PC-9 (cell line): Measurements from ENCODE around the gene TOM1L2.

Experiments
- CTCF ChIP-seq: fragments of 200-600 bp; sonication (generic); conservative IDR thresholded peaks from 2 replicates; pipeline ENCODE4 v1.6.1; 2017; ENCODE audit warnings: mixed run types, antibody characterized with exemption, mild to moderate bottlenecking, moderate library complexity
- EZH2 ChIP-seq: fragments of 200-600 bp; sonication (generic); IDR thresholded peaks from 2 replicates; pipeline ENCODE4 v1.8.0; 2017; ENCODE audit warnings: antibody characterized with exemption, low read depth

- TF ChIP-seq CTCF (no peak), EZH2 (no peak)
Observed at GRCh38 chr17:17975436-17975835, 3.2 kb upstream of the TOM1L2 start.
